GF-D8 (cell line): ENCODE data around the gene PLB1.

Experiments
- DNase-seq: peaks from one replicate; lab custom pipeline; 2025; lab: John Stamatoyannopoulos, UW

PLB1 gene

DNA sequence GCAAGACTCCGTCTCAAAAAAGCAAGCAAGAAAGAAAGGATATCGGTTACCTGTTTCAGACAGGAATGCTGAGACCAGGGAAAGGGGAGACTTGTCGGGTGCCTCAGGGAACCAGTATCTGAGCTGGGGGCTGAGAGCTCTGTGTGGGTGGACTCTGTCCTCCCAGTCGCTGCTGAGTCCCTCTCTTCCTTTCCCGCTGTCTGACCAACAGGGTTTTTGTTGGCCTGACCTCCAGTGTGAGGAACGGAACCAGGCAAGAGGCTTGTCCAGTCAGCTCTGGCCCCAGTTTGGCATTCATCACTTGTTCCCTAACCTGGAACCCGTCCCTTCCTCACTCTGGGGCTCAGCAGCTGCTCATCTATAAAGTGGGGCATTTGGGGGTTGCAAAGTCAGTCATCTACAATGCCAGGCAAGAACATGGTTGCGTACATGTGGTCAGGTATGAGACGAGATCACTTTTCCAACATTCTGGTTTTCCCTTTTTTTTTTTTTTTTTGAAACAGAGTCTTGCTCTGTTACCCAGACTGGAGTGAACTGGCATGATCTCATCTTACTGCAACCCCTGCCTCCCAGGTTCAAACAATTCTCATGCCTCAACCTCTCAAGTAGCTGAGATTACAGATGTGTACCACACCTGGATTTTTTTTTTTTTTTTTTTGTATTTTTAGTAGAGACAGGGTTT, 116.4 kb downstream of the PLB1 start:
- DNase-seq: no peak

DNA sequence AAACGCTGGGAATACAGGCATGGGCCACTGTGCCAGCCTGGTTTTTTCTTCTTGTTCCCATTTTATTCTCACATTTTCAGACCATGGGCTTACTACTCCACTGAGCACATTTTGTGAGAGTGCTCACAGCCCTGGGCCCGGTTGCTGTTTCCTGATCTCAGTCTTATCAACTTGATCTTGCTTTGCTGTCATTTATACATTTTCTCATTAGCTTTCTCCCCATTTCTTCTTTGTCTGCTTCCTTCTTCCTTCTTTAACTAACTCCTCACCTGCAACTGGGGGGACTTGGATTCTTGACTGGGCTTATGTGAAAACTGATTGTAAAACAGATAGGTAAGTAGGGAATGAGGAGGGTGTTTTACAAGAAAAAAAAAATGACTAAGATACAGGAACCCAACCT, 117.3 kb downstream of the PLB1 start:
- no peak for DNase-seq

- no peak for DNase-seq
Observed at GRCh38 chr2:28613633-28614501, 118.0 kb downstream of the PLB1 start.

DNA sequence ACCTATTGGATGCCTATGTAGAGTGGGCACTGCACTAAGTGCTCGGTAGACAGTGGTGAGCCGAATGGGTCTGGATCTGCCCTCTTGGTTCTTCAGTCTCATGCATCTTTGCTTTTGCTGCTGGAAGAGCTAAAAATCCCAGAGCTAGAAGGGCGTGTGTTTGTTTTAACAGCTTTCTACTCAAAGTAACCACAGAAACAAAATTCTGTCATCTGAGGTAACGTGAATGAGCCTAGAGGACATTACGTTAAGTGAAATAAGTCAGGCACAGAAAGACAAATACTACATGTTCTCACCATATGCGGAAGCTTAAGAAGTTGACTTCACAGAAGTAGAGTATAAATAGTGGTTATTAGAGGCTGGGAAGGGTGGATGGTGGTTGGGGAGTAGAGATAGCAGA, 119.8 kb downstream of the PLB1 start:
- no peak for DNase-seq

DNA sequence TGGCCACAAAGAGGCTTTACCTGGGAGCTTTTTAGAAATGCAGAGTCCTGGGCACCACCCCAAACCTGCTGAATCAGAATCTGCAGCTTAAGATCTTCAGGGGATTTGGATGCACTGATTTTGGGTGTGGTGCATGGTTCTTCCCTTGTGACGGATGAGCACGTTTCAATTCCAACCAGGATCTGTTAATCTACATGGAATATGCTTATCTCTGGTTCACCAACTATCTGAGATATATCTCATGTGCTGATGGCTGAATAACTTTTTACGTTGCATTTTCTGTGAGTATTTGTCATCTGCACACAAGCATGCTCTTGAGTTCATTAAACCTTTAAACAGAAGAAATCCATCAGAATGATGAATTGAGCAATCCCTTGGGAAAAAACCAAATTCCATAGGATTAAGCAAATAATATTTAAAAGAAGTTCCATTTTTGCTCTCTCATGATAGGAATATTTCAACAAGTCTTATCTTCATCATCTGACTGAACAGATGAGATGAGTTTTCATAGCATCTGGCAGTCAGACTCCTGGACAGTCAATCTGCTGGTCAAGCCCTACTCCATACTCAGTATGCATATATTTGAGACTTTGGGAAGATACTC, 120.6 kb downstream of the PLB1 start:
- no peak for DNase-seq

GRCh38 chr2:28617502-28618184, 121.8 kb downstream of the PLB1 start:
- DNase-seq: no peak

DNA sequence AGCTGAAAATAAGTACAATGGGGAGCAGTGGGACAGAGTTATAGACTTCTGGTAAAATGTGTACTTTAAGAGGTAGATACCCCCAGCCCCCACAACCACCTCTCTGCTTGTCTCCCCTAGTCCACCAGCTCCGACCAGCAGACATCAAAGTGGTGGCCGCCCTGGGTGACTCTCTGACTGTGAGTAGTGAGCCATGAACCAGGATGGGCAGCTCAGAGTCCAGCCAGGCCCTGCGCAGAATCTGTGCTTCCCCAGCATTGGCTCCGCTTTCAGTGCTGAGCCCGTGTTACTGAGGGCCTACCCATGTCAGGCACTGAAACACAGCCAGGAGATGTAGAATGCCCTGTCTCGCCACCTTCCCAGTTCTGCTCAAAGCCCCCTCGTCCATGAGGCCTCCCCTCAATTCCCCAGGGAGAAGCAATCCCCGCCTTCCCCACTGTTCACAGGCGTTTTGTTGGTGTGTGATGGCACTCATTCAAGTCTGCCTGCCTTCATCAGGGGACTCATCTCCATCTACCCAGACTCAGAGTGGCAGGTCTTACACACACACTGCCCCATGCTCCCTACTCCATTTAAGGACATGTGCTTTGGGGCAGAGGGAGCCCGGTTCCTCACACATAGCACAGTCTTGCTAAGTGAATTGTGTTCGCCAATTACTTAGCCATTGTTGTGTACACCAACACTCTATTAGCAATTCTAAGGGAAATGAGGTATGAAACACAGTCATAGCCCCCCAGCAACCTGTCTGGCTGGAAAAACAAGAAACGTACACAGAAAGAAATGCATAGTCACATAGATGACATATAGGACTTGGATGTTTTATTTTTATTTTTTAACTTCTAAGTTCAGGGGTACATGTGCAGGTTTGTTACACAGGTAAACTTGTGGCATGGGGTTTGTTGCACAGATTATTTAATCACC, 122.6 kb downstream of the PLB1 start:
- no peak for DNase-seq

GRCh38 chr2:28619213-28620196, 123.6 kb downstream of the PLB1 start:
- no peak for DNase-seq

DNA sequence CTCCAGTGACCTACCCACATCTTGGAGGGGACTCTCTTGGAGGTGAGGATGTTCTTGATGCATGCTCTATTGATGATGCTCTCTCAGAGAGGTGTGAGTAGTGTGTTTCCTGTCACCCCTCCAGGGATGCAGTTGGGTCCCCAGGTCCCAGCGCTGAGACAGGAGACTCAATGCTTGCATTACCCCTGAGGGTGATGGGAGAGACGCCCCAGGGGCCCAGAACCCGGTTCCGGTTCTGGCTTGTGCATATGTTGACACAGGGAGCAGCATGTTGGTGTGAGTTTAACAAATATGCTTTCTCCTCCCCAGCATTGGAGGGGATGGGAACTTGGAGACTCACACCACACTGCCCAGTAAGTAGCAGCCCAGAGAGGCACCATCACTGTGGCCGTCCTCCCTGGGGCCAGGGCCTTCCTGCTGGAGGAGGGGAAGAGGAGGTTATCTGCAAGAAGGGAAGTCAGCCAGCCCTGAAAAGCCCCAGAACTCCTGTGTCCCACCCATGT, 124.5 kb downstream of the PLB1 start:
- no peak for DNase-seq

- DNase-seq: no peak
Observed at GRCh38 chr2:28620801-28621171, 124.9 kb downstream of the PLB1 start.

DNA sequence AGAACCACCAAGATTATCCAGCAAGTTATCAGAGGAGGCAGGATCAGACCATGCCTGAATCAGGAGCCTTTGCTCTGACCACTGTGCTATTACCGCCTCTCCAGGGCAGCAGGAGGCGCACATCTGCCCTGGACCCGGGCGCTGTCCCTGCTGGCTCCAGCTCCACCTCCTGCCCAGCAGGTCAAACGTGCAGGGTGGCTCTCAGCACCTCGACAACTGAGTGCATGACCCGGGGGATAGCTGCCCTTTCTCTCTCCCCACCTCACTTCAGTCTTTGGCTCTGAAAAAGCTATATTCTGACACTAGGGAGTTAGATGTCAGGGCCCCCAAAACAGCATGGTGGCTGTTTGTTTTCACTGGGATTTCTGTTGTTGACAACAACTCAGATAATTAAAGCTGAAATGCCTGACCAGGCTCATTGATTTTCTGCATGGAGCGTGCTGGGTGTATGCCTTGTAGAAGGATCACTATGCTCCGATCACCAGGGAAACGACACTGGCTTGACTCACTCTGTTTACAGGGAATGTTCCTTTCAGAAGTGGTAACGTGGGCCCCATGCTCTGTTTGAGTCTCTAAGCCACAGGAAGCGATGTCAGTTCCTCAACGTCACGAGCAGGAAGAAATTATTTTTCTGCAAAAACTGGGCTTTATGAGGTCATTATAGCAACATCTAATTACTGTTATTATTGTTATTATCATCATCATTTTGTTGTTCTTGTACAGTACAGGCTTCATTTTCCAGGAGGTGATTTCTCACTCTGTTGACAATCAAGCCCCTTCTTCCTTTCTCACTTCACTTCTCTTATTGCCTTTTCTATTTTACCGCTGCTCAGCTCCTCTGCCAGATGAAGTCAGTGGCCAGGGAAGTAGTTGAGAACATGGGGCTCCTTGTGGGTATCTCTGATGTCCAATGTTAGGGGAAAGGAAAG, 125.6 kb downstream of the PLB1 start:
- DNase-seq: peak; percentile 73

- no peak for DNase-seq
Observed at GRCh38 chr2:28622101-28622499, 126.2 kb downstream of the PLB1 start.

GRCh38 chr2:28623582-28624405, 127.9 kb downstream of the PLB1 start:
- DNase-seq: no peak

- DNase-seq: no peak
Observed at GRCh38 chr2:28624436-28624792, 128.6 kb downstream of the PLB1 start.

GRCh38 chr2:28624793-28625701, 129.2 kb downstream of the PLB1 start:
- peak; percentile 13 for DNase-seq

- no peak for DNase-seq
Observed at GRCh38 chr2:28626376-28626775, 130.5 kb downstream of the PLB1 start.

GRCh38 chr2:28626891-28627421, 131.1 kb downstream of the PLB1 start:
- no peak for DNase-seq
